GM13977 (cell line): ENCODE results near the gene KCND2.

Experiments used
- DNase-seq: peaks from one replicate; pipeline ENCODE4 v3.0.0; 2012; ENCODE audit warnings: low spot score
- in situ Hi-C: fragments of 300-500 bp; cut with MboI; formaldehyde crosslinking; loops from one replicate; pipeline ENCODE4 v1.12.0; 2022; ENCODE audit warnings: low sequenced_read_pairs, low pct_unique_long_range_greater_than_20kb, mixed read lengths, inconsistent platforms; ENCODE audit not compliant: unreplicated experiment
- TF ChIP-seq, protein P1 (sequence below): IDR thresholded peaks from 2 replicates; pipeline ENCODE4 v1.5.1; 2012; ENCODE audit warnings: mild to moderate bottlenecking, control low read depth; ENCODE audit not compliant: insufficient read depth; ENCODE audit errors: extremely low read depth, missing control alignments

Gene KCND2

DNA sequence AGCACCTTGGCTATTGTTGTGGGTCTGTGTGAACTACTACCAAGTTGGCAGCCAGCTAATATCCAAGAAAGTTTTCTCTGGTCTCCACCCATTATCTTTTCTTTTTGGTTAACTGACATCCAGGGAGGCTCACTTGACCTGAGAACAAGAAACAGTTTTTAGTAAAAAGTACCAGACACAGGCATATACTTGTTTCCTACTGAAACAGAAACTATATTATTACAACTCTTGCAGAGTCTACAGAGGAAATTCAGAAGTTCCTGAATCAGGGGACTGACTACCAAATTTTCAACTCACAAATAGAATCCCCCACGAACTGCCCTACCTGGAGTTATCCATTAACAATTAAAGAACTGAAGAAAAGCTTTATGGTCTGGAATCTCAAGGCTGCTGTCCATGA is 168.9 kb downstream of the KCND2 start:
- TF ChIP-seq, protein P1, sequence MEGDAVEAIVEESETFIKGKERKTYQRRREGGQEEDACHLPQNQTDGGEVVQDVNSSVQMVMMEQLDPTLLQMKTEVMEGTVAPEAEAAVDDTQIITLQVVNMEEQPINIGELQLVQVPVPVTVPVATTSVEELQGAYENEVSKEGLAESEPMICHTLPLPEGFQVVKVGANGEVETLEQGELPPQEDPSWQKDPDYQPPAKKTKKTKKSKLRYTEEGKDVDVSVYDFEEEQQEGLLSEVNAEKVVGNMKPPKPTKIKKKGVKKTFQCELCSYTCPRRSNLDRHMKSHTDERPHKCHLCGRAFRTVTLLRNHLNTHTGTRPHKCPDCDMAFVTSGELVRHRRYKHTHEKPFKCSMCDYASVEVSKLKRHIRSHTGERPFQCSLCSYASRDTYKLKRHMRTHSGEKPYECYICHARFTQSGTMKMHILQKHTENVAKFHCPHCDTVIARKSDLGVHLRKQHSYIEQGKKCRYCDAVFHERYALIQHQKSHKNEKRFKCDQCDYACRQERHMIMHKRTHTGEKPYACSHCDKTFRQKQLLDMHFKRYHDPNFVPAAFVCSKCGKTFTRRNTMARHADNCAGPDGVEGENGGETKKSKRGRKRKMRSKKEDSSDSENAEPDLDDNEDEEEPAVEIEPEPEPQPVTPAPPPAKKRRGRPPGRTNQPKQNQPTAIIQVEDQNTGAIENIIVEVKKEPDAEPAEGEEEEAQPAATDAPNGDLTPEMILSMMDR = no peak
- in situ Hi-C loops = no loop called here
- peak; percentile 11 for DNase-seq

- in situ Hi-C loops = no loop called here
- DNase-seq = no peak
- TF ChIP-seq, protein P1 = no peak
Observed at GRCh38 chr7:120442838-120443237, 169.9 kb downstream of the KCND2 start.

DNA sequence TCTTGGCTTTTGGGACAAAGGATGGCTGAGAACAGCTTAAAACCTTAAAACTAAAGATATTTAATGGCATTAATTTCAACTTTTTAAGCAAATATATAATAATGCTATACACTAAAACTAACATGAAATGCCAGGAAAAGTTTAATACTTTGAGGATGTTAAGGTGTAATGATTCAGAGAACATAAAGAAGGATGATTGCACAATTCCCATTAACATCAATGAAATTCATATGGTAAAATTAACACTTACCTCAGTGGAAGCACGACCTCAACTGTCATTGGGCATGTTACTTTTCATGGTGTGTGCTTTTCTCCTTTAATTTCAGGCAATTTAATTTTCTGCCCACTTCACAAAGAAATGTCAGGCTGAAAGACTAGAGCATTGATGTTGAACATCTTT is 171.7 kb downstream of the KCND2 start:
- in situ Hi-C loops = no loop called here
- DNase-seq = no peak
- TF ChIP-seq, protein P1 = no peak

GRCh38 chr7:120445276-120445675 is 172.3 kb downstream of the KCND2 start:
- TF ChIP-seq, protein P1 = no peak
- in situ Hi-C loops = no loop called here
- DNase-seq = no peak

GRCh38 chr7:120452665-120453064 is 179.7 kb downstream of the KCND2 start:
- no peak for DNase-seq
- in situ Hi-C loops = no loop called here
- TF ChIP-seq, protein P1 = no peak

DNA sequence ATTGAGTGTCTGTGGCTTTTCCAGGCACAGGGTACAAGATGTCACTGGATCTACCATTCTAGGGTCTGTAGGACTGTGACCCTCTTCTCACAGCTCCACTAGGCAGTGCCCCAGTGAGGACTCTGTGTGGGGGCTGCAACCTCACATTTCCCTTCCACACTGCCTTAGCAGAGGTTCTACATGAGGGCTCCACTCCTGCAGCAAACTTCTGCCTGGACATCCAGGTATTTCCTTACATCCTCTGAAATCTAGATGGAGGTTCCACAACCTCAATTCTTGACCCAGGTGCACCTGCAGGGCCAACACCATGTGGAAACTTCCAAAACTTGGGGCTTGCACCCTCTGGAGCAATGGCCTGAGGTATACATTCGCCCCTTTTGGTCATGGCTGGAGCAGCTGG is 183.7 kb downstream of the KCND2 start:
- TF ChIP-seq, protein P1 = no peak
- no peak for DNase-seq
- in situ Hi-C loops = no loop called here

DNA sequence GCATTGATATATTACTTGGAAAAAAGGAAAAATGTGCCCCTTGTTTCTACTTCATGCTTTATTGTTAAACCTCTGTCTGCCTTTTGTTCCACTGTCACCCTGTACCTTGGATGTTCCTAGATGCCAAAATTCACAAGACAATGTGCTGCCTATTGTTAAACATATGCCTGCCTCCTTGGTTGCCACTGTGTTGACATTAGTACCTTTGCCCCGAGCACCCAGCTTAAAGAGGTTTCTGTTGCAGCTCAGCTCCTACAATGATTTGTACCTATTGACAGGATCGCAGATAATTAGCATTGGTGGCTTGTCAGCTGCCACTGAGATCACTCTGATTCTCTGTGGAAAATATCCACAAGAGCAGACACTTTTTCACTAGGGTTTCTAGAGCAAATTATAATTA is 188.0 kb downstream of the KCND2 start:
- in situ Hi-C loops = no loop called here
- DNase-seq = no peak
- TF ChIP-seq, protein P1 = no peak
